Measurements from ENCODE around the gene RDH5. TPM values are rescaled to one million over a fixed set of nuclear protein-coding genes. Genes with fewer than 3 reads are reported as not detected.

The RDH5 gene
- total and polyA plus RNA-seq, 2 of the 13 experiments (the other 11 are each of a cell fraction or from before 2014, with no cell fraction given) = 2.6 to 5.7 TPM

GRCh38 chr12:55715833-55716581 lies 4.2 kb upstream of the RDH5 start, which contains the start of gene BLOC1S1 (continued):
- TF ChIP-seq ZNF652 (CRISPR knock-in tag; IDR thresholded peaks at IDR 0.05; ENCODE audit: borderline replicate concordance, low read depth) (0 out of 2 replicates have a peak, but pooled peaks have one; percentile 13), RNF219 (CRISPR knock-in tag; IDR thresholded peaks at IDR 0.05) (no peak), NCOA2 (CRISPR knock-in tag; IDR thresholded peaks at IDR 0.05) (peak; percentile 55), YEATS4 (CRISPR knock-in tag; IDR thresholded peaks at IDR 0.05; ENCODE audit: borderline replicate concordance) (peak; percentile 84), ZFP1 (CRISPR knock-in tag; IDR thresholded peaks at IDR 0.05) (no peak), ZNF790 (CRISPR knock-in tag; IDR thresholded peaks at IDR 0.05; ENCODE audit: borderline replicate concordance) (no peak), ETV5 (CRISPR knock-in tag; IDR thresholded peaks at IDR 0.05; ENCODE audit: borderline replicate concordance) (peak; percentile 97), ZNF12 (CRISPR knock-in tag; IDR thresholded peaks at IDR 0.05) (no peak), ONECUT2 (CRISPR knock-in tag; IDR thresholded peaks at IDR 0.05) (no peak), ZNF354B (CRISPR knock-in tag; IDR thresholded peaks at IDR 0.05) (no peak), HOXA3 (CRISPR knock-in tag; IDR thresholded peaks at IDR 0.05) (peak; percentile 84), MTA3 (CRISPR knock-in tag; IDR thresholded peaks at IDR 0.05) (no peak), HNF1B (CRISPR knock-in tag; IDR thresholded peaks at IDR 0.05) (0 out of 2 replicates have a peak, but pooled peaks have one; percentile 25), GMEB1 (CRISPR knock-in tag; IDR thresholded peaks at IDR 0.05; ENCODE audit: borderline replicate concordance) (peak; percentile 70), ZNF883 (CRISPR knock-in tag; IDR thresholded peaks at IDR 0.05; ENCODE audit: not compliant biosample characterization) (peak; percentile 71), ZBTB1 (CRISPR knock-in tag; IDR thresholded peaks at IDR 0.05; ENCODE audit: borderline replicate concordance) (0 out of 2 replicates have a peak, but pooled peaks have one; percentile 17), ZFY (CRISPR knock-in tag; IDR thresholded peaks at IDR 0.05) (peak; percentile 93), ATF5 (CRISPR knock-in tag; IDR thresholded peaks at IDR 0.05; ENCODE audit: low read depth) (0 out of 2 replicates have a peak, but pooled peaks have one; percentile 46), ZBTB26 (CRISPR knock-in tag; IDR thresholded peaks at IDR 0.05; ENCODE audit: borderline replicate concordance) (0 out of 2 replicates have a peak, but pooled peaks have one; percentile 51), NFE2L1 (CRISPR knock-in tag; IDR thresholded peaks at IDR 0.05; ENCODE audit: borderline replicate concordance) (no peak), ERF (CRISPR knock-in tag; IDR thresholded peaks at IDR 0.05) (peak; percentile 52; the same call in 1 of the 2 replicates), JUN (CRISPR knock-in tag; IDR thresholded peaks at IDR 0.05) (no peak), KDM1A (CRISPR knock-in tag; IDR thresholded peaks at IDR 0.05) (no peak)
